NCI-H146 treated with DMSO at 0.1 percent for 48 hours (cell line): ENCODE data around the gene PKD1L1.

ENCODE experiments used
- DNase-seq: peaks from one replicate; lab custom pipeline; 2025; ENCODE audit not compliant: unreplicated experiment; lab: John Stamatoyannopoulos, UW

Gene PKD1L1

DNA sequence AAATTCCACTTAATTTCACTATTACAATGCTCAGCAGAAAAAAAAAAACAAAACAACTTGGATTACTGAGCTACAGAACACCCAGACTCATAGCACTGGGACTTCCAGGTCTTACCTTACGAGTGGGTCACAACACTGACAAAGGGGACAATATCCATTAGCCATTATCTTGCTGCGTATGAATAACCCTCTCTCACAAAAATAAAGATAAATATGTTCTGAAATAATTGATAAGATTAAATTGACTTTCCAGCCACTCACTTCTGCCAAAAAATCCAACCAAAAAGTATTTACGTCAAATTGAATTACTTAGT, 128.7 kb downstream of the PKD1L1 start:
- DNase-seq: no peak

GRCh38 chr7:47818796-47819606, 129.3 kb downstream of the PKD1L1 start:
- DNase-seq: peak; percentile 57

DNA sequence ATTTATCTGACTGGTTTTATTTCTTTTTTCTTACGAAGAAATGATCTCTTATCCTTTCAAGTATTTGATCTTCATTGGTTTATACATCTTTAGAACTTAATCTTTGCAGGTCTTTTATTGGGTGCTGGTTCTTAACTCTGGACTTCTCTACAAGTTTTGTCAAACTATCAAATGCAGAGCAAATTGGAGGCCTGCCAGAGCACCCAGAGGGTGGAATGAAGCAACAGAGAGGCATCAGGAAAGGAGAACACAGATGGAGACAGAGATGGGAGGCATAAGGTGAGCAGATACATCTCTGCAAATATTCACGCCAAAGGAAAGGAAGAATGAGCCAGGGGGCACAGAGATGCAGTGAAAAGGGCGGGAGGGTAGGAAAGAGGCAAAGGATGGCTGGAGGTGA, 130.3 kb downstream of the PKD1L1 start:
- DNase-seq: no peak

DNA sequence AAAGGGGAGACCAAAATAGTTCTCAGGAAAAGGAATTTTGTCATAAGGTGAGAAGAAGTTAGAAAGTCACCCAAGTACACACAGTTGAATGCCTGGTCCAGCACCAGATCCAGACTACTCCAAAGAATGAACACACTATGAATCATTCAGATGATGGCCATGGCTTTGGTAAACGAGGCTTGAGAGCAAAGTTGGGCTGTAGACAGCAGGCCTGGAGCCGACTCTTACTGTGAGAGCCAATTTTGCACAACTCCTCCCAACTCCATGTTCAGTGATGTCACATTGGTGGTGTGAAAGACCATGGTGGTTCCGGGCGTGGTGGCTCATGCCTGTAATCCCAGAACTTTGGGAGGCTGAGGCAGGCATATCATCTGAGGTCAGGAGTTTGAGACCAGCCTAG, 131.6 kb downstream of the PKD1L1 start:
- DNase-seq: no peak

DNA sequence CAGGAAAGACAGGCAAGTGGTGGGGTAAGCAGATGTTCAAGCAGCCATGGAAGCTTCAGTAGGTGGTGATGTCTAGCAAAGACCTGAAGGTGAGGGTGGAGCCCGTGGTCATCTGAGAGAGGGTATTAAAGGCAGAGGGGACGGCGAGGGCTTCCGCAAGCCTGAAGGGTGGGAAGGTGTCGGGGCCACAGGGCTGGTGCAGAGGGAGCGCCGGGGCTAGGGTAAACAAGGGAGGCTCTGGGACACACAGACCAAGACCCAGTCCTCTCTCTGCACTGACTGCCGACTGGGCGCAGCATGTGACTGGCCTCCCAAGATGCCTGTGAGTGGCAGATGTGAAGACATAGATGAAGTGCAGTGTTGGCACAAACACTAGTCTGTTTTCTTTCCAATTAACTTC, 132.4 kb downstream of the PKD1L1 start:
- DNase-seq: no peak

DNA sequence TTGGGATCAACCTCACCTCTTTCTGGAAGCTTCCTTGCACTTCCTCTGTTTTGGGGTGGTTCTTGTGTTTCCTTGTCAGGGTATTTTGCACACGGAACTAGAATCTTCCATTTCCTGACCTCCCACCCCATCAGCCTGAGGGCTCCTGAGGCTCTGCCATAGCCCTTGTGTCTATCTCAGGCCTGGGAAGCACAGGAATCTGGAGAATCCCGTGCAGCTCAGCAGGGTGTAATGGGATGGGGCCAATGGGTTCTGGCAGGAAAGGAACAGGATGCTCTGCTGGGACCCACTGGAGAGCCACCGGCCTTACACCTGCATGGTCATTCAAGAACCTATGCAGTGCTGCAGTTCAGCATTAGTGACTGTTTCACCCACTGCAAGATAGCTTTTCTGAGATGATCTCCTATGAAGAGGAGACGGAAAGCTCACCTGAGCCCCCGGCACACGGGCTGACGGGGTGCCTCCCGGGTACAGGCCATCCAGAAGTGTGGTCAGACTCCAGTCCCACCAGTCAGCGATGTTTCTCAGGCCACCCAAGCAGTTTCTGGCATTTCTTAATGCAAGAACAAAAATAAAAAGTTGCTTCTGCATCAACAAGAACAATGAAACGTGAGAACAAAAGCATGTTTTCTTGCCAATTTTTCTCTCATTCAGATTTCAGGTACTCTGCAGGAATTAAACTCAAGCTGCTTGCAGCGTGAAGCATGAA, 133.2 kb downstream of the PKD1L1 start:
- no peak for DNase-seq

DNA sequence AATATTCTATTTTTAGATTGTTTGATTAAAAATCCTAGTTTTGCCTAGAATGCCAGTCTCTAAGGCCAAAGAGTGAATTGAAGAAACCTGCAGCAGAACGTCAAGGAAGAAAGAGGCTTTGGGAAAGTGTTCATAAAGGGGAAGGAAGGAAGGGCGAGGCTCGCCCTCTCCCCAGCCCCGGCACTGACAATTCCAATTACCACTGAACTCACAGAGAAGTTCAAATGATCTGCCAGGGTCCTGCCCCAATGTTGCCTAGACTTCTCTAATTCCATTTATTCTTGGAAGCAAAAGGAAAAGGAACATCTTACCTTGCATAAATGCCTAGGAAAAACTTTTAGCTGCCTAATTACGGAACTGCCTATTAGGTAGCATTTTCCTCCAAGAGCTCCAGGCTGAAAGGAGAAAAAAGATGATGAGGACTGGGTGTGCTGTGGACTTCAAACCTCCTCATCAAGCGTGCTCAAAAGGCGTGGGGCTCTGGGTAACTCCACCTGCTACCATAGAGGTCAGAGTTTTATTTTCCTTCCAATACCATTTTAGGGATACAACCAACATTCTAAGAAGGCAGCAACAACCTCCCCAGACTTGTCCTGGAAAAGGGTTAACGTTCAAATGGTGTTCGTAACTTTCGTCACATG, 134.5 kb downstream of the PKD1L1 start:
- DNase-seq: no peak

DNA sequence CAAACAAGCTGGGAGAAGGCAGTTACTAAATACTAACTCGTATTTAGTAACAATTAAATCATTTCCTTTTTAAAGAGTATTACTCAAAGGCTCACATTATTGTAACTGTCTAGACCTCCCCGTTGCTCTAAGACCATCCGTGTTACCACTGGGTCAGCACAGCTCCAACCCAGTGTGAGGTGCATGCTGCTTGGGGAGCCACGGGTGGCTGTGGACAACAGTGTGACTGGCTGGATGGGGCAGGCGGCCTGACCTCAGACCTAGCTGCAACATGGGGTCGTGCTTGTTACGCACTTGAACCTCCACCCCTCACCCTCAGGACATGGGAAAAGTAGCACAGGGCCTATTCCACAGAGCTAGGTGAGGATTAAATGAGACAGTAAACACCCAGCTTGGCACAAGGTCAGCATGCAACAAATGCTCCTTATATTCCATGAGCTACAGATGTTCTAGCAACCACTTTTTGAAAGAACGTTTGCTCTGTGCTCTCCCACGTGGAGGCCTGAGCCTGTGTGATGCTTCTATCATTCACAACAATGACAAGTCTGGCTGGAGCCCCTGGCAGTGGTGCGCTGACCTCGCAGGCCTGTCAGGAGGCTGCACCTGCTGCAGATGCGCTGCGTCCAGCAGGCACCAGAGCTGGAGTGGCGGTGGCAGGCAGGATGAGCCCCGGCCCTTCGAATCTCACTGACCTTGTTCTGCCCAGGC, 135.7 kb downstream of the PKD1L1 start:
- DNase-seq: peak; percentile 27

GRCh38 chr7:47811632-47812380, 136.5 kb downstream of the PKD1L1 start:
- no peak for DNase-seq

- no peak for DNase-seq
Observed at GRCh38 chr7:47809387-47809786, 138.9 kb downstream of the PKD1L1 start.

GRCh38 chr7:47808321-47808720, 139.9 kb downstream of the PKD1L1 start:
- no peak for DNase-seq

DNA sequence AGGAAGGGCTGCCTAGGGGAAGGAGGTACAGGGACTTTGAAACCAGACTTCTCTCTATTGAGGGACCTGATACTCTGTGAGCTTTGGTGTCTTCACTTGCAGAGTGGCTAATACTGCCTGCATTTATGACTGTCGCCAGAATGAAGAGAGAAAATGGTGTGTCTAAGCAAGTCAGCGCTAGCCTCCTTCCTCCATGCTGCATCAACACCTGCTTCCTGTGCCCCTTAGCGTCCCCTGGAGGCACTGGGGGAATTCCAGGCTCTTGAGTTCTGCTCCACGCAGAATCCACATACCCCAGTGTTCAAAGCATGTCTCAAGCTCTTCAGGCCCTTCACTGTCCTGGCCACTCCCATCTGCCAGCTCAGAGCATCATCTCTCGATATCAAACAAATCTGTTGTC, 140.5 kb downstream of the PKD1L1 start:
- no peak for DNase-seq

GRCh38 chr7:47807126-47807525, 141.1 kb downstream of the PKD1L1 start:
- no peak for DNase-seq

- DNase-seq: no peak
Observed at GRCh38 chr7:47806701-47807103, 141.6 kb downstream of the PKD1L1 start.

GRCh38 chr7:47804767-47805545, 143.3 kb downstream of the PKD1L1 start:
- no peak for DNase-seq

GRCh38 chr7:47803846-47804245, 144.4 kb downstream of the PKD1L1 start:
- DNase-seq: no peak

DNA sequence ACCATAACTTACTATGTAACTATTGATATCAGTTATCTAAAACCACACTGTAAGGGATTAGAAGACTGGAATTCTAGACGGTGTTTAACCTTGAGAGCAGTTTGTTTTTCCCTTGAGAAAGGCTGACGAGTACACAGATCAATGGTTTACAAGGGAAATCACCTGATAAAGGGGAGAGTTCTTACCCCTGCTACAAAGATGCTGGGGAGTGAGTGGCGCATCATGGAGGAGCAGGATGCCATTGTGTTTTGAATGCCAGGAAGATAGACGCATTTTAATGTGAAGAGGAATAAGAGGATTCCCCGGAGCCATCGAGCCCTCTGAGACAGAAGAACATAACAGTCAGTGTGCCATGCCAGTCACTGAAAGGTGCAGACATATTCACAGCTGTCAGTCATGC, 145.2 kb downstream of the PKD1L1 start:
- DNase-seq: no peak

GRCh38 chr7:47801423-47801822, 146.8 kb downstream of the PKD1L1 start:
- no peak for DNase-seq

- no peak for DNase-seq
Observed at GRCh38 chr7:47799524-47799923, 148.7 kb downstream of the PKD1L1 start.

DNA sequence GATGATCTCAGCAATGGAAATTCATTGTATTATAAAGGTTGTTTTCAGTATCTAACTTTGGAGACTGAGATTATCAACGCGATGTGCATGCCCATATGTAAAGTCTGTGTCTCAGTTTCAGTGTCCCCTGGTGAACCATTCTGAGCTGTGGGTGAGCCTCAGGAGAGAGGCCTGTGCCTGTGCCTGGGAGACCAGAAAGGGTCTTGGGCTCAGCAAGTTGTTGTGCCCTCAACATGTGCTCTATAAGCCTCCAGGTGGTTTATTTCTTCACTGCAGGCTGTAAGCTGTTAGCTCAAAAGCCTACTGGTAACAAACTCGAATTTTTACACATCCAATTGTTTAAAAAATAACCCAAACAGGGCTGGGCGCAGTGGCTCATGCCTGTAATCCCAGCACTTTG, 151.9 kb downstream of the PKD1L1 start:
- no peak for DNase-seq
